MM.1S (cell line): ENCODE results near the gene LEMD3.

Experiments
- EZH2 ChIP-seq: fragments of 300-600 bp; sonication (generic); optimal IDR thresholded peaks from 2 replicates; pipeline ENCODE3; 2017; ENCODE audit warnings: low read depth, mild to moderate bottlenecking, antibody characterized with exemption, low read length, mixed read lengths
- EZH2phosphoT487 ChIP-seq: fragments of 300-600 bp; sonication (generic); IDR thresholded peaks from 2 replicates; pipeline ENCODE4 v1.6.1; 2018; ENCODE audit warnings: antibody characterized with exemption, low read length
- TF ChIP-seq, protein P1 (sequence below): fragments of 300-600 bp; sonication (generic); IDR thresholded peaks from 2 replicates; pipeline ENCODE4 v1.5.1; 2016; ENCODE audit warnings: antibody characterized with exemption, low read length, mixed read lengths

- TF ChIP-seq, protein P1, sequence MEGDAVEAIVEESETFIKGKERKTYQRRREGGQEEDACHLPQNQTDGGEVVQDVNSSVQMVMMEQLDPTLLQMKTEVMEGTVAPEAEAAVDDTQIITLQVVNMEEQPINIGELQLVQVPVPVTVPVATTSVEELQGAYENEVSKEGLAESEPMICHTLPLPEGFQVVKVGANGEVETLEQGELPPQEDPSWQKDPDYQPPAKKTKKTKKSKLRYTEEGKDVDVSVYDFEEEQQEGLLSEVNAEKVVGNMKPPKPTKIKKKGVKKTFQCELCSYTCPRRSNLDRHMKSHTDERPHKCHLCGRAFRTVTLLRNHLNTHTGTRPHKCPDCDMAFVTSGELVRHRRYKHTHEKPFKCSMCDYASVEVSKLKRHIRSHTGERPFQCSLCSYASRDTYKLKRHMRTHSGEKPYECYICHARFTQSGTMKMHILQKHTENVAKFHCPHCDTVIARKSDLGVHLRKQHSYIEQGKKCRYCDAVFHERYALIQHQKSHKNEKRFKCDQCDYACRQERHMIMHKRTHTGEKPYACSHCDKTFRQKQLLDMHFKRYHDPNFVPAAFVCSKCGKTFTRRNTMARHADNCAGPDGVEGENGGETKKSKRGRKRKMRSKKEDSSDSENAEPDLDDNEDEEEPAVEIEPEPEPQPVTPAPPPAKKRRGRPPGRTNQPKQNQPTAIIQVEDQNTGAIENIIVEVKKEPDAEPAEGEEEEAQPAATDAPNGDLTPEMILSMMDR: peak; percentile 65
- no peak for TF ChIP-seq EZH2
- TF ChIP-seq EZH2phosphoT487: no peak
Observed at GRCh38 chr12:65123435-65124063, 45.8 kb upstream of the LEMD3 start.
